Aorta (tissue), 5 donors: ENCODE measurements around the gene ALG9. TPM values are rescaled to one million over a fixed set of nuclear protein-coding genes. Genes with fewer than 3 reads are reported as not detected.

ENCODE experiments used
- ATAC-seq: fragments of 200-7000 bp; cut with Tn5 transposase; one replicate; pipeline ENCODE4 v1.9.1; 2022; ENCODE audit warnings: moderate library complexity; ENCODE audit not compliant: low FRiP score
- DNase-seq, 2 donors: peaks; one replicate each; pipeline ENCODE4 v3.0.0-alpha.2; 2020
- H3K27ac ChIP-seq, 2 donors: one replicate each; pipeline ENCODE4 v1.5.1; 2013; ENCODE audit warnings: low read length in 2 of 2, mild to moderate bottlenecking in 2 of 2, moderate library complexity in 2 of 2, control low read depth in 1 of 2, inconsistent platforms in 1 of 2, low read depth in 1 of 2
- H3K27me3 ChIP-seq, 2 donors: one replicate each; pipeline ENCODE4 v1.6.1; 2013; ENCODE audit warnings: control low read depth in 1 of 2, low read length in 1 of 2, mild to moderate bottlenecking in 1 of 2, moderate library complexity in 1 of 2; ENCODE audit not compliant: insufficient read depth in 2 of 2, control insufficient read depth in 1 of 2
- H3K36me3 ChIP-seq, 2 donors: one replicate each; pipeline ENCODE4 v1.6.1; 2013; ENCODE audit warnings: control low read depth in 1 of 2, low read length in 1 of 2, mild to moderate bottlenecking in 1 of 2; ENCODE audit not compliant: insufficient read depth in 2 of 2, control insufficient read depth in 1 of 2
- H3K4me1 ChIP-seq, 2 donors: one replicate each; pipeline ENCODE4 v1.6.1; 2013; ENCODE audit warnings: low read length in 2 of 2, control low read depth in 1 of 2, mild to moderate bottlenecking in 1 of 2, moderate library complexity in 1 of 2; ENCODE audit not compliant: insufficient read depth in 2 of 2, control insufficient read depth in 1 of 2
- H3K4me3 ChIP-seq, 2 donors: one replicate each; pipeline ENCODE4 v1.5.1; 2013; ENCODE audit warnings: low read length in 2 of 2, control low read depth in 1 of 2, mild to moderate bottlenecking in 1 of 2
- H3K9me3 ChIP-seq: one replicate; pipeline ENCODE4 v1.6.1; 2013; ENCODE audit warnings: mild to moderate bottlenecking, low read length; ENCODE audit not compliant: control insufficient read depth
- WGBS, 2 donors: extraction: QIAGEN DNeasy Blood & Tissue Kit; methylation state at CpG; one replicate each; pipeline ENCODE4 v1.1.7; 2013; 5-methylcytosine and 5-hydroxymethylcytosine counted together
- intact Hi-C, 2 donors: fragments of 100-400 bp; cut with DNase I; formaldehyde crosslinking; loops; one replicate each; pipeline versions ENCODE4 v1.14.2 to v1.15.0; 2022
- polyA plus RNA-seq, 2 donors: library from polyadenylated mRNA; stranded (reverse); fragments of 200-250 nt; gene quantifications; one replicate each; pipeline ENCODE4 v1.2.3, GENCODE V29; 2013
- total RNA-seq, 2 donors: library from RNA; stranded (reverse); fragmentation: NEBNext Ultra II Directional; extraction: Animal tissue kit (Norgen Biotek cat#: 25700); gene quantifications; one replicate each; pipeline ENCODE4 v1.2.1, GENCODE V29; 2021
- donor health status: healthy with polysubstance abuse.
- donor health status: Bipolar disorder and iron deficiency.
- donor health status: DM: no; HTN: no; CAD: no.
- donor health status: DM: no; HTN: no; CAD: no.
- donor health status: DM: yes; HTN: yes; CAD: no.

Gene ALG9
- total and polyA plus RNA-seq, 4 donors: 6.4 to 31.0 (median 26.4) TPM

- peaks cover 0 to 3% of the 10 kb centered on the region in 2 donors for H3K36me3 ChIP-seq
- DNase-seq: no peak
- ATAC-seq: no peak
- peaks cover 0 to 3% of the 10 kb centered on the region in 2 donors for H3K4me1 ChIP-seq
- no peaks in the 10 kb centered on the region for H3K9me3 ChIP-seq
- 35 to 36% methylated on average over 5 of the region's 5 CpGs for WGBS, 2 donors
- intact Hi-C loops: loop anchor here (10.0 kb wide), 1 partner anchor 203 kb away; the partner anchor contains the start of genes NKAPD1 (in 2 of the 2) and PIH1D2 (in 2 of the 2)
- H3K27ac ChIP-seq: peak overlapping the region; percentile 37 to 91
- H3K4me3 ChIP-seq: peak overlapping the region; percentile 72 to 93
- H3K27me3 ChIP-seq: no peaks in the 10 kb centered on the region
Observed at GRCh38 chr11:111871693-111872161, 346 bp upstream of the ALG9 start.

GRCh38 chr11:111870522-111870885, 877 bp downstream of the ALG9 start:
- DNase-seq (no peak), ATAC-seq (no peak)
- Histone ChIP-seq H3K9me3 (no peaks in the 10 kb centered on the region), H3K4me1 (peaks cover 0 to 3% of the 10 kb centered on the region in 2 donors), H3K27me3 (no peaks in the 10 kb centered on the region), H3K4me3 (peak overlapping the region; percentile 72 to 93), H3K27ac (no peak overlapping the region), H3K36me3 (peaks cover 3 to 5% of the 10 kb centered on the region in 2 donors)
- intact Hi-C loops: loop anchor here (10.0 kb wide), 1 partner anchor 204 kb away; the partner anchor contains the start of genes NKAPD1 (in 2 of the 2) and PIH1D2 (in 2 of the 2)

- ATAC-seq (no peak), DNase-seq (no peak)
- WGBS, 2 donors: 90 to 91% methylated on average over 1 of the region's 1 CpG
- intact Hi-C loops: loop anchor here (10.0 kb wide), 1 partner anchor 205 kb away; the partner anchor contains the start of genes NKAPD1 (in 2 of the 2) and PIH1D2 (in 2 of the 2)
- no peak overlapping the region for H3K27ac ChIP-seq
- peaks cover 3 to 5% of the 10 kb centered on the region in 2 donors for H3K36me3 ChIP-seq
- peak overlapping the region in 1 of 2 donors; percentile 93 for H3K4me3 ChIP-seq
- no peaks in the 10 kb centered on the region for H3K9me3 ChIP-seq
- no peaks in the 10 kb centered on the region for H3K27me3 ChIP-seq
- H3K4me1 ChIP-seq: peaks cover 0 to 3% of the 10 kb centered on the region in 2 donors
Observed at GRCh38 chr11:111870113-111870512, 1.3 kb downstream of the ALG9 start.

- H3K4me3 ChIP-seq: no peak overlapping the region
- H3K4me1 ChIP-seq: no peaks in the 10 kb centered on the region
- intact Hi-C loops: no loop called here
- WGBS, 2 donors: 87 to 92% methylated on average over 3 of the region's 3 CpGs
- H3K27me3 ChIP-seq: no peaks in the 10 kb centered on the region
- H3K27ac ChIP-seq: no peak overlapping the region
- H3K36me3 ChIP-seq: peaks cover 1 to 7% of the 10 kb centered on the region in 2 donors
- DNase-seq: no peak
- ATAC-seq: no peak
- H3K9me3 ChIP-seq: no peaks in the 10 kb centered on the region
Observed at GRCh38 chr11:111860257-111860656, 11.1 kb downstream of the ALG9 start.

GRCh38 chr11:111855506-111855905, 15.9 kb downstream of the ALG9 start:
- H3K4me3 ChIP-seq: no peak overlapping the region
- intact Hi-C loops: no loop called here
- DNase-seq: no peak
- H3K9me3 ChIP-seq: no peaks in the 10 kb centered on the region
- no peaks in the 10 kb centered on the region for H3K27me3 ChIP-seq
- no peak for ATAC-seq
- H3K4me1 ChIP-seq: no peaks in the 10 kb centered on the region
- peaks cover 4 to 9% of the 10 kb centered on the region in 2 donors for H3K36me3 ChIP-seq
- no peak overlapping the region for H3K27ac ChIP-seq

GRCh38 chr11:111852103-111852502, 19.3 kb downstream of the ALG9 start:
- 71 to 79% methylated on average over 2 of the region's 2 CpGs for WGBS, 2 donors
- intact Hi-C loops: no loop called here
- no peaks in the 10 kb centered on the region for H3K9me3 ChIP-seq
- DNase-seq: no peak
- no peaks in the 10 kb centered on the region for H3K27me3 ChIP-seq
- H3K27ac ChIP-seq: no peak overlapping the region
- H3K4me3 ChIP-seq: no peak overlapping the region
- ATAC-seq: no peak
- H3K36me3 ChIP-seq: peaks cover 4 to 8% of the 10 kb centered on the region in 2 donors
- no peaks in the 10 kb centered on the region for H3K4me1 ChIP-seq

GRCh38 chr11:111851636-111852035, 19.7 kb downstream of the ALG9 start:
- intact Hi-C loops: no loop called here
- no peak overlapping the region for H3K4me3 ChIP-seq
- no peaks in the 10 kb centered on the region for H3K9me3 ChIP-seq
- H3K4me1 ChIP-seq: no peaks in the 10 kb centered on the region
- peaks cover 4 to 9% of the 10 kb centered on the region in 2 donors for H3K36me3 ChIP-seq
- ATAC-seq (no peak), DNase-seq (no peak)
- no peak overlapping the region for H3K27ac ChIP-seq
- no peaks in the 10 kb centered on the region for H3K27me3 ChIP-seq

GRCh38 chr11:111851067-111851466, 20.3 kb downstream of the ALG9 start:
- intact Hi-C loops: no loop called here
- DNase-seq (no peak), ATAC-seq (no peak)
- no peak overlapping the region for H3K27ac ChIP-seq
- 94 to 95% methylated on average over 8 of the region's 8 CpGs for WGBS, 2 donors
- peaks cover 4 to 9% of the 10 kb centered on the region in 2 donors for H3K36me3 ChIP-seq
- no peaks in the 10 kb centered on the region for H3K27me3 ChIP-seq
- no peaks in the 10 kb centered on the region for H3K9me3 ChIP-seq
- H3K4me3 ChIP-seq: no peak overlapping the region
- H3K4me1 ChIP-seq: no peaks in the 10 kb centered on the region

GRCh38 chr11:111849631-111850030, 21.8 kb downstream of the ALG9 start:
- Histone ChIP-seq H3K27ac (no peak overlapping the region), H3K4me3 (no peak overlapping the region), H3K27me3 (no peaks in the 10 kb centered on the region), H3K36me3 (peaks cover 3 to 7% of the 10 kb centered on the region in 2 donors), H3K4me1 (no peaks in the 10 kb centered on the region), H3K9me3 (no peaks in the 10 kb centered on the region)
- intact Hi-C loops: no loop called here
- 94 to 98% methylated on average over 3 of the region's 3 CpGs for WGBS, 2 donors
- DNase-seq (no peak), ATAC-seq (no peak)
